ENCODE data around the gene ARRDC5.
"Not testable (repeated sequence)": the region's sequence is repeated elsewhere in the genome, so short reads cannot be mapped to it uniquely, and the experiment has no call there.

The ARRDC5 gene

GRCh38 chr19:4909156-4909896 is 6.6 kb upstream of the ARRDC5 start, which contains the start of gene UHRF1:
TSS of gene UHRF1 (plus strand) at chr19:4909501. CDS start at chr19:4910886, 1,385 bp downstream.
- Histone ChIP-seq H3K4me3 (ENCODE audit: low read length) (peak within 1 kb of the TSS; percentile 78), H3K4me1 (ENCODE audit: control insufficient read depth, low read depth, low read length) (peaks cover 20% of the 10 kb centered on the region)

GRCh38 chr19:4908781-4909155 is 6.1 kb upstream of the ARRDC5 start:
- Histone ChIP-seq H3K9me3 (ENCODE audit: control insufficient read depth, low read depth, low read length) (no peaks in the 10 kb centered on the region), H3K36me3 (ENCODE audit: control insufficient read depth, low read depth, low read length) (peaks cover 25% of the 10 kb centered on the region), H3K9ac (ENCODE audit: low read length) (peak overlapping the region; percentile 42), H3K4me1 (ENCODE audit: control insufficient read depth, low read depth, low read length) (peaks cover 20% of the 10 kb centered on the region), H3K4me3 (ENCODE audit: low read length) (peak overlapping the region; percentile 78), H3K27ac (ENCODE audit: low read length) (no peak overlapping the region), H3K27me3 (ENCODE audit: control insufficient read depth, insufficient read depth, low read length) (no peaks in the 10 kb centered on the region)

More at GRCh38 chr19:4909156-4909896, 6.6 kb upstream of the ARRDC5 start, which contains the start of gene UHRF1:
- Histone ChIP-seq H3K9ac (ENCODE audit: low read length) (peak within 1 kb of the TSS; percentile 85), H3K27ac (ENCODE audit: low read length) (no peak within 1 kb of the TSS), H3K9me3 (ENCODE audit: control insufficient read depth, low read depth, low read length) (no peaks in the 10 kb centered on the region), H3K36me3 (ENCODE audit: control insufficient read depth, low read depth, low read length) (peaks cover 30% of the 10 kb centered on the region), H3K27me3 (ENCODE audit: control insufficient read depth, insufficient read depth, low read length) (no peaks in the 10 kb centered on the region)

GRCh38 chr19:4908360-4908759 is 5.7 kb upstream of the ARRDC5 start:
- H3K4me1 ChIP-seq (ENCODE audit: control insufficient read depth, low read depth, low read length) = peaks cover 20% of the 10 kb centered on the region
- no peaks in the 10 kb centered on the region for H3K9me3 ChIP-seq (ENCODE audit: control insufficient read depth, low read depth, low read length)
- no peak overlapping the region for H3K27ac ChIP-seq (ENCODE audit: low read length)
- peaks cover 23% of the 10 kb centered on the region for H3K36me3 ChIP-seq (ENCODE audit: control insufficient read depth, low read depth, low read length)
- H3K9ac ChIP-seq (ENCODE audit: low read length) = peak overlapping the region; percentile 42
- no peak overlapping the region for H3K4me3 ChIP-seq (ENCODE audit: low read length)
- no peaks in the 10 kb centered on the region for H3K27me3 ChIP-seq (ENCODE audit: control insufficient read depth, insufficient read depth, low read length)

GRCh38 chr19:4906963-4907362 is 4.3 kb upstream of the ARRDC5 start:
- peaks cover 9% of the 10 kb centered on the region for H3K36me3 ChIP-seq (ENCODE audit: control insufficient read depth, low read depth, low read length)
- no peaks in the 10 kb centered on the region for H3K27me3 ChIP-seq (ENCODE audit: control insufficient read depth, insufficient read depth, low read length)
- peaks cover 20% of the 10 kb centered on the region for H3K4me1 ChIP-seq (ENCODE audit: control insufficient read depth, low read depth, low read length)
- no peak overlapping the region for H3K4me3 ChIP-seq (ENCODE audit: low read length)
- H3K27ac ChIP-seq (ENCODE audit: low read length) = no peak overlapping the region
- no peaks in the 10 kb centered on the region for H3K9me3 ChIP-seq (ENCODE audit: control insufficient read depth, low read depth, low read length)
- no peak overlapping the region for H3K9ac ChIP-seq (ENCODE audit: low read length)

- no peak overlapping the region for H3K4me3 ChIP-seq (ENCODE audit: low read length)
- peaks cover 7% of the 10 kb centered on the region for H3K4me1 ChIP-seq (ENCODE audit: control insufficient read depth, low read depth, low read length)
- no peaks in the 10 kb centered on the region for H3K36me3 ChIP-seq (ENCODE audit: control insufficient read depth, low read depth, low read length)
- H3K27ac ChIP-seq (ENCODE audit: low read length) = no peak overlapping the region
- H3K27me3 ChIP-seq (ENCODE audit: control insufficient read depth, insufficient read depth, low read length) = no peaks in the 10 kb centered on the region
- no peaks in the 10 kb centered on the region for H3K9me3 ChIP-seq (ENCODE audit: control insufficient read depth, low read depth, low read length)
- H3K9ac ChIP-seq (ENCODE audit: low read length) = no peak overlapping the region
Observed at GRCh38 chr19:4904481-4904880, 1.8 kb upstream of the ARRDC5 start.

- not testable (repeated sequence) for H3K36me3 ChIP-seq (ENCODE audit: control insufficient read depth, low read depth, low read length); H3K4me3 ChIP-seq (ENCODE audit: low read length); H3K9me3 ChIP-seq (ENCODE audit: control insufficient read depth, low read depth, low read length); H3K4me1 ChIP-seq (ENCODE audit: control insufficient read depth, low read depth, low read length); H3K27ac ChIP-seq (ENCODE audit: low read length); H3K27me3 ChIP-seq (ENCODE audit: control insufficient read depth, insufficient read depth, low read length); H3K9ac ChIP-seq (ENCODE audit: low read length)
Observed at GRCh38 chr19:4900879-4901278, 1.8 kb downstream of the ARRDC5 start.

DNA sequence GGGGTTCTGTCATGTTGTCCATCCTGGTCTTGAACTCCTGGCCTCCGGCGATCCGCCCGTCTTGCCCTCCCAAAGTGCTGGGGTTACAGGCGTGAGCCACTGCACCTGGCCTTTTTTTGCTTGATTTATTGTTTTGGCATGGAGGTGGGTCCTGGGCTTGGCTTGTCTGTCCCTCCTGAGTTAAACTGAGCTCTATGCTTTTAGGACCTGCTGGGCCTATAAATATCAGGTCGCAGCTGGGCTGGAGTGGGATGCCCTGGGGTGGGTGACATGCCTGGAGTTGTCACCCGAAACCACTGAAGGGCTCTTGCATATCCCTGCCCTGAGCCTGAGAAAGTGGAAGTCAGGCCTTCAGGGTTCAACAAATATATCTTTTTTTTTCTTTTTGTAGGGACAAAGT is 5.5 kb downstream of the ARRDC5 start:
- no peaks in the 10 kb centered on the region for H3K4me1 ChIP-seq (ENCODE audit: control insufficient read depth, low read depth, low read length)
- H3K27ac ChIP-seq (ENCODE audit: low read length) = no peak overlapping the region
- H3K9ac ChIP-seq (ENCODE audit: low read length) = no peak overlapping the region
- H3K27me3 ChIP-seq (ENCODE audit: control insufficient read depth, insufficient read depth, low read length) = peaks cover 14% of the 10 kb centered on the region
- no peaks in the 10 kb centered on the region for H3K36me3 ChIP-seq (ENCODE audit: control insufficient read depth, low read depth, low read length)
- H3K4me3 ChIP-seq (ENCODE audit: low read length) = no peak overlapping the region
- H3K9me3 ChIP-seq (ENCODE audit: control insufficient read depth, low read depth, low read length) = no peaks in the 10 kb centered on the region

DNA sequence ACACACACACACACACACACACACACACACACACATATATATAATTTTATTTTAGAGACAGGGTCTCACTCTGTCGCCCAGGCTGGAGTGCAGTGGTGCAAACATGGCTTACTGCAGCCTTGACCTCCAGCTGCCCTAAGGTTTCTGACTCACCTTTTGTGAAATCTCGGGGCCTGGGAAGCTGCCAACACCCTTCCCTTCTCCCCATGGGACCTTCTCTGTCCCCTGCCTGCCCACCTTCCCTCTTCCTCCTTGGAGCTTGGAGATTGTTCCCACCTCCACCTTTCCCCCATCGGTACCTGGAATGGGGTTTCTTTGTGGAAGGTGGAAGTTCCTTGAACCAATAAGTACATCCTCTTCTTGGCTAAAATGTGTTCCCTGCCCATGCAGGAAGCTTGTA is 6.3 kb downstream of the ARRDC5 start:
- H3K4me3 ChIP-seq (ENCODE audit: low read length) = no peak overlapping the region
- no peaks in the 10 kb centered on the region for H3K4me1 ChIP-seq (ENCODE audit: control insufficient read depth, low read depth, low read length)
- H3K36me3 ChIP-seq (ENCODE audit: control insufficient read depth, low read depth, low read length) = no peaks in the 10 kb centered on the region
- H3K27me3 ChIP-seq (ENCODE audit: control insufficient read depth, insufficient read depth, low read length) = peaks cover 16% of the 10 kb centered on the region
- no peak overlapping the region for H3K9ac ChIP-seq (ENCODE audit: low read length)
- H3K9me3 ChIP-seq (ENCODE audit: control insufficient read depth, low read depth, low read length) = no peaks in the 10 kb centered on the region
- no peak overlapping the region for H3K27ac ChIP-seq (ENCODE audit: low read length)

- H3K9ac ChIP-seq (ENCODE audit: low read length); H3K4me1 ChIP-seq (ENCODE audit: control insufficient read depth, low read depth, low read length); H3K36me3 ChIP-seq (ENCODE audit: control insufficient read depth, low read depth, low read length); H3K27ac ChIP-seq (ENCODE audit: low read length); H3K9me3 ChIP-seq (ENCODE audit: control insufficient read depth, low read depth, low read length); H3K4me3 ChIP-seq (ENCODE audit: low read length): not testable (repeated sequence)
- peaks cover 23% of the 10 kb centered on the region for H3K27me3 ChIP-seq (ENCODE audit: control insufficient read depth, insufficient read depth, low read length)
Observed at GRCh38 chr19:4892962-4893361, 9.7 kb downstream of the ARRDC5 start.

DNA sequence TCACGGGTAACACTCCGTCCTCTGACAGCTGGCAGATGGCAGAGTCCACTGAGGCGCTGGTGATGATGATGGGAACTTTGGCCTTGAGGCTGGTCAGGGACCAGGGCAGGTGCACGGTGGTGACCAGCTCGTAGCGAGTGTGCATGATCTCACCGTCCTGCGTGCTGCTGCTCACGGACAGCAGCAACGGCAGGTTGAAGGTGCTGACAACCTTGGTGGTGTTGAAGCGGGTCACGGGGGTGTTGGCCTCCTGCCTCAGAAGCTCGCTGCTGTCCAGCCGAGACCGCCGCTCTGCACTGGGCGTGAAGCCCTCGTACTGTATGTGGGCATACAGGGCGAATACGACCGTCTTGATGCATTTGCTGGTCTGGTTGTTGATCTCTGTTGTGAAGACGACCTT is 11.6 kb downstream of the ARRDC5 start:
- Histone ChIP-seq H3K27me3 (ENCODE audit: control insufficient read depth, insufficient read depth, low read length) (peaks cover 20% of the 10 kb centered on the region), H3K9me3 (ENCODE audit: control insufficient read depth, low read depth, low read length) (no peaks in the 10 kb centered on the region), H3K4me1 (ENCODE audit: control insufficient read depth, low read depth, low read length) (no peaks in the 10 kb centered on the region), H3K27ac (ENCODE audit: low read length) (no peak overlapping the region), H3K4me3 (ENCODE audit: low read length) (no peak overlapping the region), H3K9ac (ENCODE audit: low read length) (no peak overlapping the region), H3K36me3 (ENCODE audit: control insufficient read depth, low read depth, low read length) (no peaks in the 10 kb centered on the region)

- no peak overlapping the region for H3K4me3 ChIP-seq (ENCODE audit: low read length)
- H3K9me3 ChIP-seq (ENCODE audit: control insufficient read depth, low read depth, low read length) = no peaks in the 10 kb centered on the region
- no peak overlapping the region for H3K27ac ChIP-seq (ENCODE audit: low read length)
- peaks cover 9% of the 10 kb centered on the region for H3K27me3 ChIP-seq (ENCODE audit: control insufficient read depth, insufficient read depth, low read length)
- no peaks in the 10 kb centered on the region for H3K4me1 ChIP-seq (ENCODE audit: control insufficient read depth, low read depth, low read length)
- H3K9ac ChIP-seq (ENCODE audit: low read length) = no peak overlapping the region
- no peaks in the 10 kb centered on the region for H3K36me3 ChIP-seq (ENCODE audit: control insufficient read depth, low read depth, low read length)
Observed at GRCh38 chr19:4889034-4889815, 13.5 kb downstream of the ARRDC5 start.

GRCh38 chr19:4887803-4888202 is 14.9 kb downstream of the ARRDC5 start:
- not testable (repeated sequence) for H3K27me3 ChIP-seq (ENCODE audit: control insufficient read depth, insufficient read depth, low read length); H3K27ac ChIP-seq (ENCODE audit: low read length); H3K36me3 ChIP-seq (ENCODE audit: control insufficient read depth, low read depth, low read length); H3K9ac ChIP-seq (ENCODE audit: low read length); H3K4me1 ChIP-seq (ENCODE audit: control insufficient read depth, low read depth, low read length); H3K4me3 ChIP-seq (ENCODE audit: low read length); H3K9me3 ChIP-seq (ENCODE audit: control insufficient read depth, low read depth, low read length)

Measured in iPS-18a (cell line).